Stimulated activated CD8-positive, alpha-beta memory T cell treated with anti-CD3 and anti-CD28 coated beads, Interleukin-4, amount 100 ng/mL, for 4 hours (primary cell): ENCODE measurements around the gene SLC26A8.
"Not testable (repeated sequence)": the region's sequence is repeated elsewhere in the genome, so short reads cannot be mapped to it uniquely, and the experiment has no call there.

Experiments used
- DNase-seq, 2 donors: peaks; one replicate each; pipeline ENCODE4 v3.0.0-alpha.2; 2020; ENCODE audit warnings: low read depth in 2 of 2, low spot score in 1 of 2

SLC26A8 gene

DNA sequence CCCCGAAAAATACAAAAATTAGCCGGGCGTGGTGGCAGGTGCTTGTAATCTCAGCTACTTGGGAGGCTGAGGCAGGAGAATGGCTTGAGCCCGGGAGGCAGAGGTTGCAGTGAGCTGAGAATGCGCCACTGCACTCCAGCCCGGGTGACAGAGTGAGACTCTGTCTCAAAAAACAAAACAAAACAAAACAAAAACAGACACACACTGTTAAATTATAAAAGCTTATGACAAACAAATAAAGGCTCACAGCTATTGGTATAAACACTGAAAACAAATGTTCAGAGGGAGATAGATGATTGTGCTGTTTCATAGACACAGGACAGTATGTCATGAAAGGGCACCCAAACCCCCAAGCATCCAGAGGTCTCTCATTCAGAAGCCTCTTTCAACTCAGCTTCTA, 107.5 kb downstream of the SLC26A8 start:
- not testable (repeated sequence) for DNase-seq

DNA sequence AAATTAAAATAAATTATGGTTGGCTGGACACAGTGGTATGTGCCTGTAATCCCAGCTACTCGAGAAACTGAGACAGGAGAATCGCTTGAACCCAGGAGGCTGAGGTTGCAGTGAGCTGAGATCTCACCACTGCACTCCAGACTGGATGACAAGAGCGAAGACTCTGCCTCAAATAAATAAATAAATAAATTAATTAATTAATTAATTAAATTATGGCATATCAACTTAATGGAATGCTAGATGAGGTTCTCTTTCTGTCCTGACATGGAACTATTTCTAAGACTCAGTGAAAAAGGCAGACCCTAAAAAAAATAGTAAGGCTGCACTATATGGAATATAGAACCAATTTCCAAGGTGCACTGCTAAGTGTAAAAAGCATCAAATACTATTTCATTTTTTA, 108.4 kb downstream of the SLC26A8 start:
- no peak for DNase-seq

DNA sequence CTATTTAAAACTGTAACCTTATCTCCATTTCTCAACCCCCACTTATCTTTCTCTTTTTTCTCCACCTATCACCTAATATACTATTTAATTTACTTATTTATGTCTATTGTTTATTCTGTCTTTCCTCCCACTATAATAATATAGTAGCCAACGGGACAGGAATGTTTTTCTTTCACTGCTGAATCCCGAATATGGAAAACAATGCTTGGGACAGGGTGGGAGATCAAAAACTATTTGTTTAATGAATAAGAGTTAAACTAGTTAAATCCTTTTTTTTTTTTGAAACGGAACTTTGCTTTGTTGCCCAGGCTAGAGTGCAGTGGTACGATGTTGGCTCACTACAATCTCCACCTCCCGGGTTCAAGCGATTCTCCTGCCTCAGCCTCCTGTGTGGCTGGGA, 109.9 kb downstream of the SLC26A8 start:
- no peak for DNase-seq

DNA sequence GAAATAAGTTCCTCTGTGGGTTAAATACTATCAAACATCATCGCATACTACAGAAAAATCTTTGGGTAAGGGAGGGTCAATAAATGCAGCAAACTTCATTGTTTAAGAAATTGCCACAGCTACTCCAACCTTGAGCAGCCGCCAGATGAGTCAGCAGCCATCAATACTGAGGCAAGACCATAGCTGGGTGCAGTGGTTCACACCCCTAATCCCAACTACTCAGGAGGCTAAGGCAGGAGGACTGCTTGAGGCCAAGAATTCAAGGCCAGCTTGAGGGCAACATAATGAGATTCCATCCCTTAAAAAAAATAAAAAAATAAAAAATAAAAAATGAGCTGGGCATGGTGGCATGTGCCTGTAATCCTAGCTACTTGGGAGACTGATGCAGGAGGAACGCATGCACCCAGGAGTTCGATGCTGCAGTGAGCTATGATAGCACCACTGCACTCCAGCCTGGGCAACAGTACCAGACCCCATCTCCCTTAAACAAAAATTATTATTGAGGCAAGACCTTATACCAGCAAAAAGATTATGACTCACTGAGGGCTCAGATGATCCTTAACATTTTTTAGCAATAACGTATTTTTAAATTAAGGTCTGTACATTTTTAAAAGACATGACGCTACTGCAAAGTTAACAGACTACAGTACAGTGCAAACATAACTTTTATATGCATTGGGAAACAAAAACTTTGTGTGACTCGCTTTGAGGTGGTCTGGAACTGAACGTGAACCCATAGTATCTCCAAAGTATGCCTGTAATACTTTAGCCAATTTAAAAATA, 112.4 kb downstream of the SLC26A8 start:
- DNase-seq: no peak

DNA sequence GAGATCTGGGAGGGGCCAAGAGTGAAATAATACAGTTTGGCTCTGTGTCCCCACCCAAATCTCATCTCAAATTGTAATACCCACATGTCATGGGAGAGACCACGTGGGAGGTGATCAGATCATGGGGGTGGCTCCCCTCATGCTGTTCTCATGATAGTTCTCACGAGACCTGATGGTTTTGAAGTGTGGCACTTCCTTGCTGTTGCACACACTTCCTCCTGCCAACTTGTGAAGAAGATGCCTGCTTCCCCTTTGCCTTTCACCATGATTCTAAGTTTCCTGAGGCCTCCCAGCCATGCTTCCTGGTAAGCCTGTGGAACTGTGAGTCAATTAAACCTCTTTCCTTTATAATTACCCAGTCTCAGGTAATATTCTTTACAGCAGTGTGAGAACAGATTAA, 114.9 kb downstream of the SLC26A8 start:
- not testable (repeated sequence) for DNase-seq

DNA sequence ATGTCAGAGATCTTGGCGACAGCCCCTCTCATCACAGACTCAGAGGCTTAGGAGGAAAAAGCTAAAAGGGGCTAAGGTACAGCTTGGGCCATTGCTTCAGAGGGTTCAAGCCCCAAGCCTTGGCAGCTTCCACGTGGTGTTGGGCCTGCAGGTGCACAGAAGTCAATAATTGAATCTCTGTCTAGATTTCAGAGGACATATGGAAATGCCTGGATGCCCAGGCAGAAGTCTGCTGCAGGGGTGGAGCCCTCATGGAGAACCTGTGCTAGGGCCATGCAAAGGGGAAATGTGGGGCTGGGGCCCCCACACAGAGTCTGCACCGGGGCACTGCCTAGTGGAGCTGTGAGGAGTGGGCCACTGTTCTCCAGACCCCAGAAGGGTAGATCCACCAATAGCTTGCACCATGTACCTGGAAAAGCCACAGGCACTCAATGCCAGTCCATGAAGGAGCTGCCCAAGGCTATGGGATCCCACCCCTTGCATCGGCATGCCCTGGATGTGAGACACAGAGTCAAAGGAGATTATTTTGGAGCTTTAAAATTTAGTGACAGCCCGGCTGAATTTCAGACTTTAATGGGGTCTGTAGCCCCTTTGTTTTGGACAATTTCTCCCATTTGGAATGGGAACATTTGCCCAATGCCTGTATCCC, 115.6 kb downstream of the SLC26A8 start:
- not testable (repeated sequence) for DNase-seq

DNA sequence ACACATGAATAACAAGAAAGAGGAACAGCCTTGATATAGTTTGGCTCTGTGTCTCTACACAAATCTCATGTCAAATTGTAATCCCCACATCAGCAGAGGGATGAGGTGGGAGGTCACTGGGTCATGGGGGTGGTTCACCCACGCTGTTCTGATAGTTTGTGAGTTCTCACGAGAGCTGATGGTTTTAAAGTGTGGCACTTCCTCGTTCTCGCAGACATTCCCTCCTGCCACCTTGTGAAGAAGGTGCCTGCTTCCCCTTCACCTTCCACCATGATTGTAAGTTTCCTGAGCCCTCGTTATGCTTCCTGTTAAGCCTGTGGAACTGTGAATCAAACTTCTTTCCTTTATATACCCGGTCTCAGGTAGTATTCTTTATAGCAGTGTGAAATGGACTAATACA, 116.7 kb downstream of the SLC26A8 start:
- DNase-seq: no peak

DNA sequence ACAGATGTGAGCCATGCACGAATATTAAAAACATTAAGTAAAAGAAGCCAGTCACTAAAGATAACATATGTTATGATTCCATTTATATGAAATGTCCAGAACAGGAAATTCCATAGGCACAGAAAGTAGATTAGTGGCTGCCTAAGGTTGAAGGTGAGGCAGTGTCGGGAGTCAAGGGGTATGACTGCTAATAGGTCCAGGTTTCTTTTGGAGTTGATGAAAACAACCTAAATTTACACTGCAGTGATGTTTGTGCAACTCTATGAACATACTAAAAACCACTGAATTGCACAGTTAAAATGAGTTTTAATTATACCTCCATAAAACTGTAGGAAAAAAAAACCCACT, 118.0 kb downstream of the SLC26A8 start:
- DNase-seq: no peak

DNA sequence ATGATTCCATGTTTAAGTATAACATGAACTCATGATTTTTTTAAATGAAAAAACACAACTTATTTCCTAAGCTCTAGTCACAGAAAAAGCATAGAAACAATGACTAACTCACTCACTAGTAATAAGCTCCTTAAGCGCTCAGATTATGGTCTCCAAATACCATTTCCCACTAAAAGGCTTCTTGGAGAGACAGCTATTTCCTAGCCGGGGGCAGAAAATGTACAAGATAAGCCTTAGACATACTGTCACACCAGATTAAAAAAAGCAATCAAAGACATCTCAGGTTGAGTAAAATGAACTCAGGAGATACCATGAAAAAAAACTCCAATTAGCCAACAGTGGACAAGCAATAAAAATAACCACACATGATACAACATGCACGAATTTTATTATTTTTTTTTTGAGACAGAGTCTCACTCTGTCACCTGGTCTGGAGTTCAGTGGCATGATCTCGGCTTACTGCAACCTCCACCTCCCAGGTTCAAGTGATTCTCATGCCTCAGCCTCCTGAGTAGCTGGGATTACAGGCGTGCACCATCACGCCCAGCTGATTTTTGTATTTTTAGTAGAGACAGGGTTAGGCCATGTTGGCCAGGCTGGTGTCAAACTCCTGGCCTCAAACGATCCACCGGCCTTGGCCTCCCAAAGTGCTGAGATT, 118.5 kb downstream of the SLC26A8 start:
- no peak for DNase-seq

DNA sequence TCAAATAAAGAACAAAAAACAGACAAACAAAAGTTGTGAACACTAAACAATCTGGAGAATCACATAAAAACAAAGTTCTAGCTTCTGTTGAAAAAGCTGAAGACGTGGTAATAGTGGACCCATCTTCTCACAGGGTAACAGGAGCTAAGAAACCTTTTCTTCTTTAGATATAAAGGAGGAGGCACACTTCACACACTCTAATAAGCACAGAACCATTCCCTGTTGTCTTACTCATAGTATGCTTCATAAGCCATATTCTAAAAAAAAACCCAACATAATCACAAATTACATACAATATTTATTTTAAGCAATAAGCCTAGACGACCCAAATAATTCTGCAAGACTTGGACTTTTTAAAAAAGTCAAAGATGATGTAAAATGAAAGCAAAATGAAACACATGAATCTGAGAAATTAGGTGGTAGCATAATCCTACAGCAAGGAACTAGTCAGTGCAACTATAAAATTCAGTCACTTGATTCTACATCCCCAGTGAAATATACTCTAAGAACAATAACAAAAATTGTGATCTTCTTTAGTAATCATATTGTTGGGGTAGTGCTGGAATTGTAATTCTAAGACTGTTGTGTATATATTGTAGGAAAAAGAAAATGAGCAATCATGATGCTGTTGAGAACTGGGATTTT, 119.2 kb downstream of the SLC26A8 start:
- no peak for DNase-seq

DNA sequence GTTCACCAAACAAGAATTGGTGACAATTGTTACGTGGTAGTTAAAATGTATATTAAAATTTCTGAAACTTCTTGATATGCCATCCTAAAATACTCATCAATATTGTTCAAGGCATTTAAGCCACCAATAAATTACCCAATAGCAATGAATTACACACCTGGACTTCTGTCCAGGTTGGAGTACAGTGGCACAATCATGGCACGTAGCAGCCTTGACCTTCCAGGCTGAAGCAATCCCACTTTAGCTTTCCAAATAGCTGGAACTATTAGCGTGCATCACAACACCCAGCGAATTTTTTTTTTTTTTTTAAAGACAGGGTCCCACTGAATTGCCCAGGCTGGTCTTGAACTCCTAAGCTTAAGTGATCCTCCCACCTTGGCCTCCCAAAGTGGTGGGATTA, 120.8 kb downstream of the SLC26A8 start:
- DNase-seq: no peak

DNA sequence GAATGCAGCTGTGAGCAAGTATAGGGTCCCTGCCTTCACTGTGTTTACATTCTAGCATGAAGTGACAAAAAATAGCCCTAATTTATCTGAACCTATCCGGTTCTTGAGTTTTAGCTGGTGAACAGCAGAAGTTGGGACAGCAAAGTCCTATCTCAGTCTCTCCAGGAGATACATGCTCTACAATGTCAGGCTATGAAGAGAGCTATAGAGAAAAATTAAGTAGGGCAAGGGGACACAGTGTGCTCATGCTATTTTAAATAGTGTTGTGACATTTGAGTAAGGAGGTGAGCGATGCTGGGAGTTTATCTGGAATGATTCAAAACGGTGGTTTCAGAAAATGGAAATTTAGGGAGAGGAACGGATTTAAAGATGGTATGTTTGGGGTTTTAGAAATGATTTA, 124.0 kb downstream of the SLC26A8 start:
- DNase-seq: no peak

DNA sequence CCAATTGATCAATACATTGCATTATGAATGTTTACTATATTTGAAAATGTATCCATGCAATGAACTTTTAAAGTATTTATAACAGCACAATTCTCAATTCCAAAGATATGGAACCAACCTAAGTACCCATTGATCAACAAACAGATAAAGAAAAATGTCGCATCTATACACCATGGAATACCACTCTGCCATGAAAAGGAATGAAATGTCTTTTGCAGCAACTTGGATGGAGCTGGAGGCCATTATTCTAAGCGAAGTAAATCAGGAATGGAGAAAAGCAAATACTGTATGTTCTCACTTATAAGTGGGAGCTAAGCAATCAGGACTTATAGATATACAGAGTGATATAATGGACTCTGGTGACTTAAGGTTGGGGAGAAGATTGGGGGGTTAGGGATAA, 126.4 kb downstream of the SLC26A8 start:
- no peak for DNase-seq

DNA sequence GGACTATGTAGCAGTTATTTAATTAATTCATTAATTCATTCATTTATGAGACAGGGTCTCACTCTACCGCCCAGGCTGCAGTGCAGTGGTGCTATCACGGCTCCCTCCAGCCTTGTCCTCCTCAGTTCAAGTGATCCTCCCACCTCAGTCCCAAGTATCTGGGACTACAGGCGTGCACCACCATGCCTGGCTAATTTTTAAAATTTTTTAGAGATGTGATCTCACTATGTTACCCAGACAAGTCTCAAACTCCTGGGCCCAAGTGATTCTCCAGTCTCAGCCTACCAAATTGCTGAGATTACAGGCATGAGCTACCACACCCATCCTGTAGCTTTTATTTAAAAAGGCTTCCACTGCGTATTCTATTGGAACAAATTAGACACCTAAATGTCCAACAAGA, 127.0 kb downstream of the SLC26A8 start:
- DNase-seq: no peak

DNA sequence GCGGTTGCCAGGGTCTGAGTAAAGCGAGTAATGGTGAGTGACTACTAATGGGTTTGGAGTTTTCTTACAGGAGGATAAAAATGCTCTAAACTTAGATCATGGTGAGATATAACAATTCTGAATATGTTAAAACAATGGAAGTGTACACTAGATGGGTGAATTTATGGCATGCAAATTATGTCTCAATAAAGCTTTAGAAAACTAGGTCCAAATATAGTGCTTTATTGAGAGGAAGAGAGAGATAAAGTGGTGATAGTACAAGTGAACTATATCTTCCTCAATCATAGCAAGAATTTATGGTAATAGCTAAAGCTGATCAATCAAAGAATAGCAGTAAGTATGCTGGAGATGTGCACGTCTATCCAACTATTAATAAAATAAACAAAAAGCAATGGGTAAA, 127.4 kb downstream of the SLC26A8 start:
- no peak for DNase-seq

DNA sequence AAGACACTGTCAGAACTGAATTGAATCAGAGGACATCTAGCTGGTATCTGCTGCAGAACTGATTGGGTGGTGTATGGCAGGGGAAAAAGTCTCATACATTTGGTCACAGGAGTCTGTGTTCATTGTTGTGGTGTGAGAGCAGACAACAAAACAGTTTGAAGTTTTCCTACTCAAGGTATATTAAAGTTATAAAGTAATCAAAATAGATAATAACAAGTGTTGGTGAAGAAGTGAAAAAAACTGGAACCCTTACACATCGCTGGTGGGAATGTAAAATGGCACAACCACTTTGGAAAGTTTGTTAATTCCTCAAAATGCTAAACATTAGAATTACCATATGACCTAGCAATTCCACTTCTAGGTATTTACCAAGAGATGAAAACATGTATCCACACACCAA, 128.2 kb downstream of the SLC26A8 start:
- no peak for DNase-seq

DNA sequence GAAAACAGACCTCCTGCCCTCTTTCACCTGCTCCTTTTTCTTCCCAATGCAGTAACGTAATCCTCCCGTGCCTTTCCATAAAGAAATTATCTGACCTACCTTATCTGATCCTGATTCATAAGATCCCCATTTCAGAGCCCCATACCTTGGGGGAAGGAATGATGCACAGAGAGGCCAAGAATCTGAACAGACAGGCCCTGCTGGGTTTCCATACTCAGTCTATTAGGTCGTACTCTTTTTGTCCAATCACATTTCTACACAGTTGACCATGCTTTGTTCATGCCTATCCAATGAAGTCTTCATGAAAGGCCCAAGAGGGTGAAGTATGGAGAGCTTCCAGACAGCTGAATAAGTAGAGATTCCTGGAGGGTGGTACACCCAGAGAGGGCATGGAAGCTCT, 128.9 kb downstream of the SLC26A8 start:
- no peak for DNase-seq

DNA sequence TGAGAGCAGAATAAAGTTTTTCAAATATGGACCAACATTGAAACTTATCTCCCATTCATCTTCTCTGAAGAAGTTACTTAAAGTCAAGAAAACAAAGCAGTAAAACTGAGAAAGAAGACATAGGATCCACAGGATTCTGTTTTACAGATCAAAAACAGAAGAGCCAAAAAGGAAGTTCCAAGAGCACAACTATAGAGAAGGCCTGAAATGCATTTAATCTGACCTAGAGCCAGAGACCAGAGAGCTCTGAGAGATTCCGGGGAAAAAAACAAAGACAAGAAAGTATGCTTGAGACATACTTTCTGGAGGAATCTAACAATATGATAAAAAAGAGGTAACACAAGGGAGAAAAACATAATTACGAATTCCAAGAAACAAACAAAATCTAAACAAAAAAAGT, 129.7 kb downstream of the SLC26A8 start:
- no peak for DNase-seq
